GM23338 (cell line): Measurements from ENCODE around the gene NPAS2. TPM values are rescaled to one million over a fixed set of nuclear protein-coding genes. Genes with fewer than 3 reads are reported as not detected.

ENCODE experiments used
- ATAC-seq: fragments of 200-7000 bp; cut with Tn5 transposase; 3 replicates; pipeline ENCODE4 v1.9.1; 2020
- DNase-seq: peaks from one replicate; pipeline ENCODE4 v3.0.0-alpha.2; 2015; ENCODE audit warnings: low spot score
- H2AFZ ChIP-seq: fragments of 200-600 bp; sonication (generic); 2 replicates; pipeline ENCODE4 v1.8.0; 2016; ENCODE audit warnings: antibody characterized with exemption, mild to moderate bottlenecking, moderate library complexity
- H3F3A ChIP-seq: fragments of 200-600 bp; sonication (generic); replicated peaks from 2 replicates; pipeline ENCODE4 v1.8.0; 2017; ENCODE audit warnings: antibody characterized with exemption, mixed run types, low read depth
- H3K27ac ChIP-seq: fragments of 200-600 bp; sonication (generic); 2 replicates; pipeline ENCODE4 v1.6.1; 2016; ENCODE audit warnings: low read depth
- H3K27me3 ChIP-seq: fragments of 200-600 bp; sonication (generic); 2 replicates; pipeline ENCODE4 v1.8.0; 2016; ENCODE audit warnings: mild to moderate bottlenecking, mixed run types, moderate library complexity; ENCODE audit not compliant: insufficient read depth
- H3K36me3 ChIP-seq: fragments of 200-600 bp; sonication (generic); 2 replicates; pipeline ENCODE4 v1.8.0; 2016; ENCODE audit warnings: mild to moderate bottlenecking; ENCODE audit not compliant: insufficient read depth
- H3K4me1 ChIP-seq: fragments of 200-600 bp; sonication (generic); 2 replicates; pipeline ENCODE4 v1.8.0; 2016; ENCODE audit warnings: mild to moderate bottlenecking, moderate library complexity; ENCODE audit not compliant: insufficient read depth
- H3K4me2 ChIP-seq: fragments of 200-600 bp; sonication (generic); 2 replicates; pipeline ENCODE4 v1.7.1; 2017; ENCODE audit warnings: mixed run types
- H3K4me3 ChIP-seq: fragments of 200-600 bp; sonication (generic); 2 replicates; pipeline ENCODE4 v1.6.1; 2016; ENCODE audit warnings: mixed run types
- H3K79me2 ChIP-seq: fragments of 200-600 bp; sonication (generic); replicated peaks from 2 replicates; pipeline ENCODE4 v1.8.0; 2017; ENCODE audit warnings: mild to moderate bottlenecking; ENCODE audit not compliant: insufficient read depth
- H3K9me2 ChIP-seq: fragments of 200-600 bp; sonication (generic); 2 replicates; pipeline ENCODE4 v1.8.0; 2017; ENCODE audit not compliant: insufficient read depth
- H4K20me1 ChIP-seq: fragments of 200-600 bp; sonication (generic); replicated peaks from 2 replicates; pipeline ENCODE4 v1.8.0; 2017; ENCODE audit warnings: mild to moderate bottlenecking; ENCODE audit not compliant: insufficient read depth
- H3K27ac Mint-ChIP-seq: 2 replicates; pipeline ENCODE4 v1.8.0; 2020; ENCODE audit warnings: inconsistent platforms, mild to moderate bottlenecking, moderate library complexity, mixed read lengths
- H3K27me3 Mint-ChIP-seq: 3 replicates; pipeline ENCODE4 v1.8.0; 2022; ENCODE audit warnings: low read depth, mild to moderate bottlenecking, moderate library complexity, mixed read lengths, inconsistent platforms; ENCODE audit not compliant: insufficient read depth, poor library complexity
- H3K36me3 Mint-ChIP-seq: 3 replicates; pipeline ENCODE4 v1.8.0; 2021; ENCODE audit warnings: low read depth, mild to moderate bottlenecking, inconsistent platforms, moderate library complexity, mixed read lengths
- H3K4me1 Mint-ChIP-seq: 3 replicates; pipeline ENCODE4 v1.8.0; 2020; ENCODE audit warnings: mild to moderate bottlenecking, inconsistent platforms, mixed read lengths
- H3K4me3 Mint-ChIP-seq: 3 replicates; pipeline ENCODE4 v1.8.0; 2021; ENCODE audit warnings: moderate library complexity, mild to moderate bottlenecking, inconsistent platforms, mixed read lengths
- H3K9me3 Mint-ChIP-seq: 3 replicates; pipeline ENCODE4 v1.8.0; 2020; ENCODE audit warnings: moderate library complexity, mild to moderate bottlenecking, inconsistent platforms, mixed read lengths
- CREB1 ChIP-seq: fragments of 250-450 bp; sonication (Bioruptor Pico); IDR thresholded peaks from 2 replicates; pipeline ENCODE4 v1.5.0; 2020; ENCODE audit warnings: low read depth, mild to moderate bottlenecking, moderate library complexity
- EZH2phosphoT487 ChIP-seq: fragments of 200-600 bp; sonication (generic); IDR thresholded peaks from one replicate; pipeline ENCODE4 v1.8.1; 2018; ENCODE audit warnings: antibody characterized with exemption; ENCODE audit not compliant: unreplicated experiment
- JUNB ChIP-seq: IDR thresholded peaks from one replicate; pipeline ENCODE4 v1.6.1; 2016; ENCODE audit warnings: antibody characterized with exemption; ENCODE audit not compliant: unreplicated experiment
- NANOG ChIP-seq: IDR thresholded peaks from 2 replicates; pipeline ENCODE4 v1.6.1; 2016; ENCODE audit warnings: antibody characterized with exemption, borderline replicate concordance
- POLR2AphosphoS5 ChIP-seq: IDR thresholded peaks from 2 replicates; pipeline ENCODE4 v1.6.1; 2016; ENCODE audit warnings: antibody characterized with exemption, low read depth
- STAT1 ChIP-seq: IDR thresholded peaks from one replicate; pipeline ENCODE4 v1.6.1; 2016; ENCODE audit warnings: antibody characterized with exemption; ENCODE audit not compliant: unreplicated experiment
- polyA plus RNA-seq: library from polyadenylated mRNA; unstranded; fragments of >200 nt; fragmentation: Nextera tagmentation; extraction: Ambion mirVana; gene quantifications from 2 replicates; pipeline ENCODE4 v1.2.1, GENCODE V29; 2016
- total RNA-seq: library from RNA; depleted of rRNA; stranded (reverse); fragments of >200 nt; shearing (Covaris generic); gene quantifications from 2 replicates; pipeline ENCODE4 v1.2.3, GENCODE V29; 2014
- TF ChIP-seq, protein P1 (sequence below): IDR thresholded peaks from one replicate; pipeline ENCODE4 v1.6.1; 2018; ENCODE audit warnings: antibody characterized with exemption; ENCODE audit not compliant: unreplicated experiment
- TF ChIP-seq, protein P2 (sequence below), 2 experiments: fragments of 200-600 bp in 1 of 2; sonication (generic) in 1 of 2; conservative IDR thresholded peaks; 2 replicates each; pipeline versions ENCODE4 v1.5.1 to v1.6.1; 2016 to 2017; ENCODE audit warnings: antibody characterized with exemption in 2 of 2, low read depth in 2 of 2, mild to moderate bottlenecking in 2 of 2, moderate library complexity in 1 of 2

The NPAS2 gene
- total and polyA plus RNA-seq, 2 experiments from 2014 or later, result 0.56 to 1.1 TPM

GRCh38 chr2:100870652-100871531 is 51.0 kb downstream of the NPAS2 start:
- no peak overlapping the region for H3K4me3 Mint-ChIP-seq
- Histone ChIP-seq H2AFZ (no peak overlapping the region), H3K36me3 (no peaks in the 10 kb centered on the region; the same call in 1 of the 2 replicates), H3K4me3 (no peak overlapping the region), H3K79me2 (no peaks in the 10 kb centered on the region), H3K27me3 (no peaks in the 10 kb centered on the region), H3K27ac (no peak overlapping the region), H3K9me2 (no peaks in the 10 kb centered on the region), H3K4me2 (no peak overlapping the region), H3F3A (no peaks in the 10 kb centered on the region), H4K20me1 (no peaks in the 10 kb centered on the region), H3K4me1 (0 out of 2 replicates have a peak, but pooled peaks cover 4% of the 10 kb centered on the region)
- no peaks in the 10 kb centered on the region; the same call in none of the 3 replicates for H3K9me3 Mint-ChIP-seq
- ATAC-seq, result peak; percentile 72
- peak; percentile 67 for DNase-seq
- TF ChIP-seq, protein P1, sequence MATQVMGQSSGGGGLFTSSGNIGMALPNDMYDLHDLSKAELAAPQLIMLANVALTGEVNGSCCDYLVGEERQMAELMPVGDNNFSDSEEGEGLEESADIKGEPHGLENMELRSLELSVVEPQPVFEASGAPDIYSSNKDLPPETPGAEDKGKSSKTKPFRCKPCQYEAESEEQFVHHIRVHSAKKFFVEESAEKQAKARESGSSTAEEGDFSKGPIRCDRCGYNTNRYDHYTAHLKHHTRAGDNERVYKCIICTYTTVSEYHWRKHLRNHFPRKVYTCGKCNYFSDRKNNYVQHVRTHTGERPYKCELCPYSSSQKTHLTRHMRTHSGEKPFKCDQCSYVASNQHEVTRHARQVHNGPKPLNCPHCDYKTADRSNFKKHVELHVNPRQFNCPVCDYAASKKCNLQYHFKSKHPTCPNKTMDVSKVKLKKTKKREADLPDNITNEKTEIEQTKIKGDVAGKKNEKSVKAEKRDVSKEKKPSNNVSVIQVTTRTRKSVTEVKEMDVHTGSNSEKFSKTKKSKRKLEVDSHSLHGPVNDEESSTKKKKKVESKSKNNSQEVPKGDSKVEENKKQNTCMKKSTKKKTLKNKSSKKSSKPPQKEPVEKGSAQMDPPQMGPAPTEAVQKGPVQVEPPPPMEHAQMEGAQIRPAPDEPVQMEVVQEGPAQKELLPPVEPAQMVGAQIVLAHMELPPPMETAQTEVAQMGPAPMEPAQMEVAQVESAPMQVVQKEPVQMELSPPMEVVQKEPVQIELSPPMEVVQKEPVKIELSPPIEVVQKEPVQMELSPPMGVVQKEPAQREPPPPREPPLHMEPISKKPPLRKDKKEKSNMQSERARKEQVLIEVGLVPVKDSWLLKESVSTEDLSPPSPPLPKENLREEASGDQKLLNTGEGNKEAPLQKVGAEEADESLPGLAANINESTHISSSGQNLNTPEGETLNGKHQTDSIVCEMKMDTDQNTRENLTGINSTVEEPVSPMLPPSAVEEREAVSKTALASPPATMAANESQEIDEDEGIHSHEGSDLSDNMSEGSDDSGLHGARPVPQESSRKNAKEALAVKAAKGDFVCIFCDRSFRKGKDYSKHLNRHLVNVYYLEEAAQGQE, result no peak
- TF ChIP-seq, protein P2, sequence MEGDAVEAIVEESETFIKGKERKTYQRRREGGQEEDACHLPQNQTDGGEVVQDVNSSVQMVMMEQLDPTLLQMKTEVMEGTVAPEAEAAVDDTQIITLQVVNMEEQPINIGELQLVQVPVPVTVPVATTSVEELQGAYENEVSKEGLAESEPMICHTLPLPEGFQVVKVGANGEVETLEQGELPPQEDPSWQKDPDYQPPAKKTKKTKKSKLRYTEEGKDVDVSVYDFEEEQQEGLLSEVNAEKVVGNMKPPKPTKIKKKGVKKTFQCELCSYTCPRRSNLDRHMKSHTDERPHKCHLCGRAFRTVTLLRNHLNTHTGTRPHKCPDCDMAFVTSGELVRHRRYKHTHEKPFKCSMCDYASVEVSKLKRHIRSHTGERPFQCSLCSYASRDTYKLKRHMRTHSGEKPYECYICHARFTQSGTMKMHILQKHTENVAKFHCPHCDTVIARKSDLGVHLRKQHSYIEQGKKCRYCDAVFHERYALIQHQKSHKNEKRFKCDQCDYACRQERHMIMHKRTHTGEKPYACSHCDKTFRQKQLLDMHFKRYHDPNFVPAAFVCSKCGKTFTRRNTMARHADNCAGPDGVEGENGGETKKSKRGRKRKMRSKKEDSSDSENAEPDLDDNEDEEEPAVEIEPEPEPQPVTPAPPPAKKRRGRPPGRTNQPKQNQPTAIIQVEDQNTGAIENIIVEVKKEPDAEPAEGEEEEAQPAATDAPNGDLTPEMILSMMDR (conservative IDR thresholded peaks at IDR 0.05; ENCODE audit: low read depth in 2 of 2), result peak; percentile 52 to 64
- TF ChIP-seq EZH2phosphoT487, result no peak
- TF ChIP-seq STAT1, result no peak
- H3K27me3 Mint-ChIP-seq, result peaks cover 5% of the 10 kb centered on the region
- H3K36me3 Mint-ChIP-seq, result no peaks in the 10 kb centered on the region; the same call in 2 of the 3 replicates
- peaks cover 6% of the 10 kb centered on the region; the same call in 2 of the 3 replicates for H3K4me1 Mint-ChIP-seq
- no peak overlapping the region for H3K27ac Mint-ChIP-seq

DNA sequence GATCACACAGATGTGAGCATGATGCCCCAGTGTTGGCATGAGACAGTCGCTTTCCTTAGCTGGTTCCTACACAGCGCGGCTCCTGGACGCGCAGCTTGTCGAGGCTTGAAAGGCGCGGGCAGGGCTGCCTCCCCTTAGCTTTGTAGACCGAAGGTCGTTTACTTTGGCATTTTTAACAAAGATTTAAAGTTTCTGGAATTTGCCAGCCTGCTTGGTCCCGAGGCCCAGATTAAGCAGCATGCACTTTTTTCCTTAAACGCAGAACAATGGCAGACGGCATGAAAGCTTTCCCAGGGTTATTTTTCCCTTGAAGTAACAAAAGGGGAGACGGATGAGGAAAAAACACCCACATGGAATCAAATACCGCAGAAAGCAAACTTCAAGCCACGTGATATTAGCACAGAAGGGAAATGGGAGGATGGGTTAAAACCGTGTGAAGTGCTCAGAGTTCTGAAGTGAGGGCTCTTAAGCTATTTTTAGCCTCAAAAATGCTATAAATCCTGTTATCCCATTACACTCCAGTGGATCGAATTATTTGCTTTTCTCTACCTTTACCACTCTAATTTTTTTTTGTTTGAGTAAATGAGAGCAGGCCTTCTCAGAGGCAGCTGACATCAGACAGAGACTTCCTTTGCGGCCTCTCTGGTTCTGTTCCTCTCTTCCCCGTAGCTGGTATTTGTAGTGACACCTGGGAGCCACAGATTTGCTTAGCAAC is 55.7 kb downstream of the NPAS2 start:
- Mint-ChIP-seq H3K27me3 (peaks cover 6% of the 10 kb centered on the region), H3K4me3 (no peak overlapping the region), H3K36me3 (no peaks in the 10 kb centered on the region), H3K27ac (no peak overlapping the region), H3K4me1 (peaks cover 14% of the 10 kb centered on the region; the same call in 2 of the 3 replicates), H3K9me3 (no peaks in the 10 kb centered on the region; the same call in none of the 3 replicates)
- Histone ChIP-seq H3K79me2 (no peaks in the 10 kb centered on the region), H3K4me1 (0 out of 2 replicates have a peak, but pooled peaks cover 7% of the 10 kb centered on the region), H3K4me3 (no peak overlapping the region), H3K27me3 (no peaks in the 10 kb centered on the region), H3K4me2 (no peak overlapping the region), H3K9me2 (no peaks in the 10 kb centered on the region), H4K20me1 (no peaks in the 10 kb centered on the region), H3K36me3 (no peaks in the 10 kb centered on the region; the same call in 1 of the 2 replicates), H3K27ac (no peak overlapping the region), H2AFZ (peak overlapping the region; percentile 29; the same call in 1 of the 2 replicates), H3F3A (no peaks in the 10 kb centered on the region)
- ATAC-seq, result no peak; the same call in 2 of the 3 replicates
- DNase-seq, result no peak
- TF ChIP-seq EZH2phosphoT487 (no peak), JUNB (no peak), NANOG (no peak), CREB1 (no peak), STAT1 (no peak), POLR2AphosphoS5 (no peak)
- TF ChIP-seq, protein P2 (conservative IDR thresholded peaks at IDR 0.05; ENCODE audit: low read depth in 2 of 2), result no peak
